T-helper 17 cell (primary cell): ENCODE data around the gene SELENOI. TPM values are rescaled to one million over a fixed set of nuclear protein-coding genes. Genes with fewer than 3 reads are reported as not detected.

Source experiments
- ATAC-seq: fragments of 150-1000 bp; cut with Tn5 transposase; 2 replicates; pipeline ENCODE4 v1.10.0; 2021; ENCODE audit warnings: mild to moderate bottlenecking, moderate library complexity
- DNase-seq, 3 donors: peaks; one replicate each; pipeline versions ENCODE4 v3.0.0 to v3.0.0-alpha.2; 2020 to 2021
- H3K9me3 ChIP-seq: one replicate; pipeline ENCODE4 v1.7.0; 2013; ENCODE audit warnings: low read length, mild to moderate bottlenecking; ENCODE audit not compliant: control insufficient read depth, poor library complexity, severe bottlenecking
- H3K27ac Mint-ChIP-seq: one replicate; pipeline ENCODE4 v1.8.0; 2022; ENCODE audit warnings: mild to moderate bottlenecking, moderate library complexity, mixed read lengths
- H3K27me3 Mint-ChIP-seq: one replicate; pipeline ENCODE4 v1.8.0; 2022; ENCODE audit warnings: mixed read lengths
- H3K36me3 Mint-ChIP-seq: one replicate; pipeline ENCODE4 v1.8.0; 2022; ENCODE audit warnings: low read depth, mixed read lengths
- H3K4me1 Mint-ChIP-seq: one replicate; pipeline ENCODE4 v1.8.0; 2022; ENCODE audit warnings: mild to moderate bottlenecking, mixed read lengths
- H3K4me3 Mint-ChIP-seq: one replicate; pipeline ENCODE4 v1.8.0; 2022; ENCODE audit warnings: mild to moderate bottlenecking, moderate library complexity, mixed read lengths
- total RNA-seq, 4 donors: library from RNA in 2 of 4; stranded (reverse) in 2 of 4; gene quantifications; one replicate each; pipeline ENCODE4 v1.2.3 and lab custom pipeline; 2022 to 2026

The SELENOI gene
- total RNA-seq, 2 donors from 2014 or later: 27.9 to 36.6 TPM

GRCh38 chr2:26384183-26384582 lies 38.2 kb downstream of the SELENOI start:
- H3K4me1 Mint-ChIP-seq: peaks cover 9% of the 10 kb centered on the region
- DNase-seq (no peak), ATAC-seq (no peak)
- no peaks in the 10 kb centered on the region for H3K9me3 ChIP-seq
- no peak overlapping the region for H3K4me3 Mint-ChIP-seq
- no peaks in the 10 kb centered on the region for H3K27me3 Mint-ChIP-seq
- H3K27ac Mint-ChIP-seq: no peak overlapping the region
- peaks cover 11% of the 10 kb centered on the region for H3K36me3 Mint-ChIP-seq

DNA sequence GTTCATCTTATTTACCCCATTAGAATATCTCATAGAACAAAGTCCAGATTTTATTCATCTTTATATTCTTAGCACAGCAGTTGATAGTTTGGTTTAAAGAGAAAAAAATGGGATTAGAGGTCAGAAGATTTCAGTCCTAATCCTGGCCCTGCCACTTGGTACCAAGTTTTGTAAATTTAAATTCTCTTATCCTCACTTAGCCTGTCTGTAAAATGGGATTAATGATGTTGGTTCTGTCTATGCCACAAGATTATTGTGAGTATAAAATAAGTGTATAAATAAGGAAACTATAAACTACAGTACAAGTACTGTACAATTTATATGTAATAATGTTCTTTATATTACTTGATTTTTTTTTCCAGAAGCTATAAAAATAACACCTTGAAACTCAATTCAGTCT lies 38.7 kb downstream of the SELENOI start:
- Mint-ChIP-seq H3K27me3 (no peaks in the 10 kb centered on the region), H3K36me3 (peaks cover 11% of the 10 kb centered on the region), H3K4me3 (no peak overlapping the region), H3K27ac (no peak overlapping the region), H3K4me1 (peaks cover 9% of the 10 kb centered on the region)
- no peak for ATAC-seq
- no peak for DNase-seq
- no peaks in the 10 kb centered on the region for H3K9me3 ChIP-seq

DNA sequence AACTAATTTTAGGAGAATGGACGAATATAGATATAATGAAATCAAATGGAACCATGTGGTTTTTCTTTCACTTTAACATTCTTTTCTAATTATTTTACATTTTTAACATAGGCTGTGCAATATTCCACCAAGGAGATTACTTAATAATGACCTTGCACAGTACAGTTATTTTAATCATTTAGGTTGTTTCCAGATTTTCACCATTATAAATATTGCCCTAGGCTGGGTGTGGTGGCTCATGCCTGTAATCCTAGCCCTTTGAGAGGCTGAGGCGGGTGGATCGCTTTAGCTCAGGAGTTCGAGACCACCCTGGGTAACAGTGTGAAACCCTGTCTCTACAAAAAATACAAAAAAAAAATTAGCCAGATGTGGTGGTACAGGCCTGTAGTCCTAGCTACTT lies 41.2 kb downstream of the SELENOI start:
- H3K36me3 Mint-ChIP-seq: peaks cover 8% of the 10 kb centered on the region
- H3K27me3 Mint-ChIP-seq: no peaks in the 10 kb centered on the region
- H3K9me3 ChIP-seq: no peaks in the 10 kb centered on the region
- H3K4me3 Mint-ChIP-seq: no peak overlapping the region
- no peak overlapping the region for H3K27ac Mint-ChIP-seq
- H3K4me1 Mint-ChIP-seq: peaks cover 3% of the 10 kb centered on the region
- ATAC-seq (no peak), DNase-seq (no peak)

DNA sequence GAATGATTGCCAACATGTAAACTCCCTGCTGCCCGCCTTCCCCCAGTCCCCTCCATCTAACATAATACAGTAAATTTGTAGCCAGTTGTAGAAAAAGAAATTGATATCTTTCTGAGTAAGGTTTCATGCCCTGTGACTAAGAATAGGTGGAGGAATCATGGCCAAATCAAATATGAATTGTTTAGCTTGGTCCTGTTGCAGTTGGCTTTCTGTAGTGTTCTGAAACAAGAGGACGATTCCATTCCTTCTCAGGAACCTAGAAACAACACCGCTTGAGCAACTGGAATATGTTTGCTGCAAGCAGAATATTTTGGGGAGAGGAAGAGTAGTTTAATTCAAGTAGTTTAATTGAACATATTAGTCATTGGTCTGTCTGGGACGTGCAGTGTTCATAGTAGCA lies 48.8 kb downstream of the SELENOI start:
- Mint-ChIP-seq H3K4me3 (no peak overlapping the region), H3K36me3 (peaks cover 2% of the 10 kb centered on the region), H3K27me3 (no peaks in the 10 kb centered on the region), H3K4me1 (peaks cover 4% of the 10 kb centered on the region), H3K27ac (no peak overlapping the region)
- DNase-seq: no peak
- H3K9me3 ChIP-seq: no peaks in the 10 kb centered on the region
- no peak for ATAC-seq

DNA sequence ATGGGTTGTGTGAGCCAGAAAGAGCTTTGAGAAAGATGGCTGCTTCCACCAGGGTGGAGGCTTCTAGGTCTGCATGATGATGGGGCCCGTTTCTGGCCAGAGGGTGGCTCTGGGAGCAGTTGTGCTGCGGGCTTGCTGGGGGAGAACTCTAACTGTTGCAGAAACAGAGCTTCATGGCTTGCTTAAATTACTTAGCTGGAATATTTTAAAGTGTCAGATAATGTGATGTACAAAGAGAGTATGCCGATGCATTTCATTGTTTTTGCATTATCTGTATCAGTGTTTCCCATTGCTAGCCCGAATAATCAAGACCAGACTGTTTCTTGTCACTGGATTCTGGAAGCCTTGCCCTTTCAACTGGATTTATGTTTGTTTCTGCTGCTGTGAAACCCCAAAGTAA lies 49.5 kb downstream of the SELENOI start:
- H3K4me1 Mint-ChIP-seq: peaks cover 6% of the 10 kb centered on the region
- peaks cover 6% of the 10 kb centered on the region for H3K27me3 Mint-ChIP-seq
- H3K27ac Mint-ChIP-seq: no peak overlapping the region
- H3K4me3 Mint-ChIP-seq: no peak overlapping the region
- no peak for ATAC-seq
- no peaks in the 10 kb centered on the region for H3K9me3 ChIP-seq
- DNase-seq: no peak
- peaks cover 2% of the 10 kb centered on the region for H3K36me3 Mint-ChIP-seq

- no peak for ATAC-seq
- Mint-ChIP-seq H3K4me1 (peaks cover 6% of the 10 kb centered on the region), H3K27ac (no peak overlapping the region), H3K4me3 (no peak overlapping the region), H3K36me3 (peaks cover 2% of the 10 kb centered on the region), H3K27me3 (peaks cover 8% of the 10 kb centered on the region)
- no peak for DNase-seq
- H3K9me3 ChIP-seq: no peaks in the 10 kb centered on the region
Observed at GRCh38 chr2:26396734-26397298, 50.9 kb downstream of the SELENOI start.

DNA sequence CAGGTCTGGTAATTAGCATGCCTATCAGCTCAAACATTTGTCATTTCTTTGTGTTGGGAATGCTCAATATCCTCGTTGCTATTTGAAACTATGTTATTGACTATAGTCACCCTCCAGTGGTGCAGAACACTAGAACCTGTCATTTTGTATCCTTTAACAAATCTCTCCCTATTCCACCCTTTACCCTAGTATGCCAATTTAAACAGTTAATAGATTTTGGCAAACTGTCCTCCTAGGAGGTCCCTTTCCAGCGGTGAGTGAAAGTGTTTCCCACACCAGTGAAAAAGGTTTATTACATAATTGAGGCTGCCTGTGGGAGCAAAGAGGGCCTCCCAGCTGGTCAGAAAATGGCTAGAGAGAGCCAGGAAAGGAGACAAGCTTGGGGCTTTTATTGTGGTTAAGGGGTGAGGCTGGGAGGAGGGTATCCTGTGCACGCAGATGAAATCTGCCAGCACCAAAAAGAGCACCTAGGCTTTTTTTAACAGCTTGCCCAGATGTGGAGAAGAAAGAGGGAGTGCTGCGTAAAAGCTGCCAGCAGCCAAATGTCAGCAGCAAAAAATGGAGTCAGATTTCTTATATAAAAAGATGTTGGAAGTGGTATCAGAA lies 53.9 kb downstream of the SELENOI start:
- DNase-seq (no peak), ATAC-seq (no peak)
- no peaks in the 10 kb centered on the region for H3K9me3 ChIP-seq
- no peak overlapping the region for H3K27ac Mint-ChIP-seq
- peaks cover 2% of the 10 kb centered on the region for H3K36me3 Mint-ChIP-seq
- peaks cover 8% of the 10 kb centered on the region for H3K27me3 Mint-ChIP-seq
- H3K4me3 Mint-ChIP-seq: no peak overlapping the region
- H3K4me1 Mint-ChIP-seq: peaks cover 6% of the 10 kb centered on the region

DNA sequence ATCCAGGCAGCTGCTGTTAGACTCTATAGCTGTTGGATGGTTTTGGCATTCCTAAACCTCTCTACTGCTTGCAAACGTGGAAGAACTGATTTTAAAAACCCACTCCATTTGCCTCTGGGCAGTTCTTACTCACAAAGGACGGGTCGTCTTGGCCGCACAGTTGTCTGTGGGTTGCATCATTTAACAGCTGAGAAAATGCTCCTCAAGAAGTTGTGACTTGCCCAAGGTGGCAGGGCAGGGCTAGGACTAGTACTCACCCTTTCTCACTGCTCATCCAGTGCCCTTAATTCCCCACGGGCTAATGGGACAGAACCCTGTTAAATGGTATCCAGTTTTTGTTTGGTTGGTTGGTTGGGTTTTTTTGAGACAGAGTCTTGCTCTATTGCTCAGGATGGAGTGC lies 54.8 kb downstream of the SELENOI start:
- Mint-ChIP-seq H3K4me3 (no peak overlapping the region), H3K4me1 (peaks cover 6% of the 10 kb centered on the region)

DNA sequence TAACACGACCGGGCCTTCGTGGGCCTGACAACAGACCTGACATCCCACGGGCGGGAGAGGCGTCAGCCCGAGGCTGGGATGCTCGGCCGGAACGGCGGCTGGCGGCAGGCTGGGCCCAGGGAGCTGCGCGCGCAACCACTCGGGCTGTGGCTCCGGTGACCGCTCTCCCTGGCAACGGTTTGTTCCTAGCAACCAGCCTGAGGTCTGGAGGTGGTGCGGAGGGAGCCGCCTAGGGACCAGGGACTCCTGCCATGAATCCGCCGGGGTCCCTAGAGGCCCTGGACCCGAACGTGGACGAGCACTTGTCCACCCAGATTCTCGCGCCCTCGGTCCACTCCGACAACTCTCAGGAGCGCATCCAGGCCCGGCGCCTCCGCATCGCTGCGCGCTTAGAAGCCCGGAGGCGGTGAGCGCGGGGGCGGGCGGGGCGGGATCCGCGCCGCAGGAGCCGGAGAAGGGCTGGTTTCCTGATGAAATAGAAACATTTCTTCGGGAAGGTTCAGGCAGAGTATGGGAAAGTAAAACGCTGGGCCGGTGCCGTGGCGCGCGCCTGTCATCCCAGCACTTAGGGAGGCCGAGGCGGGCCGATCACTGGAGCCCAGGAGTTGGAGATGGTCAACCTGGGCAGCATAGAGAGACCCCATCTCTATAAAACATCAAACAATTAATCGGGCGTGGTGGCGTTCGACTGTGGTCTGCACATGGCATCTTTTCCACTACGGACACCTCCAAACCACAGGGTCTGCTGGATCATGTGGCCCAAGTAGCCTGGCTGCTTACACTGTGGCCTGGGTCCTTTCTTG lies 56.0 kb downstream of the SELENOI start, which contains the start of gene DRC1:
DRC1 (plus strand) TSS at position 182 of the 803 bp plus-strand sequence; CDS start at position 252, 70 bp downstream.
- ATAC-seq: no peak
- H3K27me3 Mint-ChIP-seq: peaks cover 15% of the 10 kb centered on the region
- H3K4me3 Mint-ChIP-seq: no peak within 1 kb of the TSS
- H3K27ac Mint-ChIP-seq: no peak within 1 kb of the TSS
- H3K9me3 ChIP-seq: no peaks in the 10 kb centered on the region
- peaks cover 3% of the 10 kb centered on the region for H3K4me1 Mint-ChIP-seq
- peaks cover under 1% of the 10 kb centered on the region for H3K36me3 Mint-ChIP-seq
- no peak for DNase-seq

More for the DNA sequence above, 54.8 kb downstream of the SELENOI start:
- no peak for DNase-seq
- Mint-ChIP-seq H3K36me3 (peaks cover 2% of the 10 kb centered on the region), H3K27ac (no peak overlapping the region), H3K27me3 (peaks cover 13% of the 10 kb centered on the region)
- no peaks in the 10 kb centered on the region for H3K9me3 ChIP-seq
- ATAC-seq: no peak

GRCh38 chr2:26407526-26407925 lies 61.6 kb downstream of the SELENOI start:
- no peak overlapping the region for H3K4me3 Mint-ChIP-seq
- ATAC-seq (no peak), DNase-seq (no peak)
- H3K9me3 ChIP-seq: no peaks in the 10 kb centered on the region
- peaks cover 21% of the 10 kb centered on the region for H3K27me3 Mint-ChIP-seq
- peaks cover 10% of the 10 kb centered on the region for H3K4me1 Mint-ChIP-seq
- H3K27ac Mint-ChIP-seq: no peak overlapping the region
- H3K36me3 Mint-ChIP-seq: peaks cover 2% of the 10 kb centered on the region

DNA sequence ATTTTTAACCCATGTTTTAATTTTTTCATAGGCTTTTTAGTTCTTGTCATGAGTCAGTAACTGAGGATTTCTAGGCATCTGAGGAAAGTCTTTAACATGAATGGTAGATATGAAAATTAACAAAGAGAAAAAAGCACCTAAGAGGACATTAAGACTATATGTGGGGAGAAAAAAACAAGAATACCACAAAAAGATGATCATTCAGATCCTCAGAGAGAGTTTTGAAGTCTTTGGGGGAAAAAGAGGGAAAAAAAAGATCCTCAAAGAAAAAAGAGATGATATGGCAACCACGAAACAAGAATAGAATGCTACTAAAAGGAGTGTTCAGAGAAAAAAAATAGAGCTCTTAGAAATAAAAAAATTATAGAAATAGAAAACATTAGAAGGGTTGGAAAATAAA lies 63.8 kb downstream of the SELENOI start:
- no peak overlapping the region for H3K4me3 Mint-ChIP-seq
- ATAC-seq (no peak), DNase-seq (no peak)
- H3K27ac Mint-ChIP-seq: no peak overlapping the region
- H3K4me1 Mint-ChIP-seq: peaks cover 10% of the 10 kb centered on the region
- H3K27me3 Mint-ChIP-seq: peaks cover 22% of the 10 kb centered on the region
- H3K36me3 Mint-ChIP-seq: peaks cover 2% of the 10 kb centered on the region
- H3K9me3 ChIP-seq: no peaks in the 10 kb centered on the region

DNA sequence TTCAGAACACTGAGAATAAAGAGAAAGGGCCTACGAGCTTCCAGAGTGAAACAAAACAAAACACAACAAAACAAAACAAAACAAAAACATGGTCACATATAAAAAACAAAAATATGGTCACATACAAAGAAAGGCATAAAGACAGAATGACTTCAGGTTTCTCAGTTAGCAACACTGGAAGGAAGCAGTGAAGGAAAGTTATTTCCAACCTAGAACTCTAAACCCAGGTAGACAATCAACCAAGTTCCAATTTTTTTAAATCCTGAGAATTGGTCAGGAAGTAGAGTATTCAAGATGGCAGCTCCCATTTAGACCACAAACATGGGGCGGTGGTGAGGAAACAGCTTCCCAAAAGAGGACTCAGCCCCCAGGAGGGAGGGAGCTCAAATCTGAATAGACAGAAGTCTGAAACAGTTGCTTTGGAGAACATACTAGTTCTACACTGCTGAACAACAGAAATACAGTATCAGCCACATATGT lies 64.9 kb downstream of the SELENOI start:
- Mint-ChIP-seq H3K27me3 (peaks cover 23% of the 10 kb centered on the region), H3K4me3 (no peak overlapping the region), H3K4me1 (peaks cover 10% of the 10 kb centered on the region), H3K36me3 (peaks cover 2% of the 10 kb centered on the region), H3K27ac (no peak overlapping the region)
- no peak for ATAC-seq
- DNase-seq: no peak
- no peaks in the 10 kb centered on the region for H3K9me3 ChIP-seq

- peaks cover 2% of the 10 kb centered on the region for H3K36me3 Mint-ChIP-seq
Observed at GRCh38 chr2:26411419-26411818, 65.5 kb downstream of the SELENOI start.

More at GRCh38 chr2:26411419-26411818, 65.5 kb downstream of the SELENOI start:
- Mint-ChIP-seq H3K27me3 (peaks cover 23% of the 10 kb centered on the region), H3K27ac (peak overlapping the region; percentile 39), H3K4me1 (peaks cover 10% of the 10 kb centered on the region), H3K4me3 (no peak overlapping the region)
- DNase-seq (no peak), ATAC-seq (no peak)
- no peaks in the 10 kb centered on the region for H3K9me3 ChIP-seq
